Astrocyte (in vitro differentiated cells and primary cell): ENCODE measurements around the gene PEPD.

Experiments
- CTCF ChIP-seq: IDR thresholded peaks from 2 replicates; pipeline ENCODE4 v1.5.1; 2011; ENCODE audit warnings: low read depth, mild to moderate bottlenecking, inconsistent platforms, low read length, moderate library complexity; ENCODE audit not compliant: insufficient read depth
- EZH2 ChIP-seq: IDR thresholded peaks from 2 replicates; pipeline ENCODE4 v1.6.1; 2012; ENCODE audit warnings: mild to moderate bottlenecking, low read length, inconsistent platforms; ENCODE audit not compliant: insufficient read depth

GRCh38 chr19:33507021-33507956 is 14.3 kb downstream of the PEPD start:
- TF ChIP-seq CTCF (no peak), EZH2 (no peak)
